Lower leg skin (tissue), 4 donors: ENCODE results near the gene TPSD1. TPM values are rescaled to one million over a fixed set of nuclear protein-coding genes. Genes with fewer than 3 reads are reported as not detected.
"Not testable (repeated sequence)": the region's sequence is repeated elsewhere in the genome, so short reads cannot be mapped to it uniquely, and the experiment has no call there.

ENCODE experiments used
- DNase-seq, 2 donors: peaks; one replicate each; pipeline ENCODE4 v3.0.0-alpha.2; 2019; ENCODE audit warnings: low spot score in 2 of 2
- H3K4me3 ChIP-seq: fragments of 200-600 bp; sonication (generic); 2 replicates; pipeline ENCODE4 v1.5.1; 2017; ENCODE audit warnings: mild to moderate bottlenecking, low read depth; ENCODE audit not compliant: poor library complexity, severe bottlenecking
- CTCF ChIP-seq, 3 donors: fragments of 450-650 bp; IDR thresholded peaks; one replicate each; pipeline ENCODE4 v1.5.1; 2016; ENCODE audit warnings: antibody characterized with exemption in 3 of 3, mild to moderate bottlenecking in 3 of 3, moderate library complexity in 2 of 3
- POLR2A ChIP-seq, 2 donors: fragments of 450-650 bp; IDR thresholded peaks; one replicate each; pipeline ENCODE4 v1.6.1; 2016 to 2017; ENCODE audit warnings: antibody characterized with exemption in 2 of 2, mild to moderate bottlenecking in 1 of 2, moderate library complexity in 1 of 2
- WGBS, 2 donors: methylation state at CpG; one replicate each; pipeline ENCODE4 v1.1.5; 2018; 5-methylcytosine and 5-hydroxymethylcytosine counted together
- intact Hi-C: fragments of 100-400 bp; cut with DNase I; formaldehyde crosslinking; loops from one replicate; pipeline ENCODE4 v1.15.0; 2023; ENCODE audit warnings: low total_unique reads
- total RNA-seq, 4 donors: library from RNA; depleted of rRNA; stranded (reverse); fragments of >200 nt; gene quantifications; one replicate each; pipeline ENCODE4 v1.1.0, GENCODE V29; 2016

TPSD1 gene
- total RNA-seq, 4 donors from 2014 or later, result 0.93 to 7.1 (median 2.4) TPM

DNA sequence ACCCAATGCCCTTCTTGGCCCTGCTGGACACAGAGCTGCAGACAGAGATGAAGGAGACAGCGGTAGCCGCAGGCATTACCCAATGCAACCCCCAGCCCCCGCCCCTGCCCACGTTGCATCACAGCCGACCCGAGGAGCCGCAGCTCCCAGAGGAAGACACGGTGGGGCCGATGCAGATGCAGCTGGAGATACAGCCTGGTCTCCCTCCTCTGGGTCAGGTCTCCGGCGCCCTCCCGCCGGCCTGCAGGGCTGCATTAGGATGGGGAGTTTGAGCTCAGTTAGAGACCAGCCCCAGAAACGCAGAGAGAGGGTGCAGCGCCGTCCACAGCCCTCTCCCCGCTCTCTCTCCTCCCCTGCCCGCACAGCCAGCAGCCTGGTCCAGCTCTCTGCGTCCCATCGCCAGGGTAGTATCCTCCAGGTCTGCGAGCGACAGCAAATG is 34.2 kb downstream of the TPSD1 start:
- H3K4me3 ChIP-seq, result no peak overlapping the region
- 18 to 20% methylated on average over 11 to 21 of the region's 22 CpGs for whole genome bisulfite sequencing, 2 donors
- DNase-seq, result no peak
- no peak for TF ChIP-seq POLR2A (IDR thresholded peaks at IDR 0.05)
- no peak for TF ChIP-seq CTCF (IDR thresholded peaks at IDR 0.05)
- intact Hi-C loops, result no loop called here

- TF ChIP-seq POLR2A (IDR thresholded peaks at IDR 0.05), result no peak
- no peak for TF ChIP-seq CTCF (IDR thresholded peaks at IDR 0.05)
These were observed 35.1 kb downstream of the TPSD1 start for GRCh38 chr16:1290860-1291575.

GRCh38 chr16:1291576-1291974 is 35.7 kb downstream of the TPSD1 start:
- DNase-seq, result no peak
- intact Hi-C loops, result no loop called here
- H3K4me3 ChIP-seq, result no peak overlapping the region
- WGBS, 2 donors, result 44 to 49% methylated on average over 17 of the region's 17 CpGs
- TF ChIP-seq CTCF (IDR thresholded peaks at IDR 0.05) (no peak), POLR2A (IDR thresholded peaks at IDR 0.05) (no peak)

More at GRCh38 chr16:1290860-1291575, 35.1 kb downstream of the TPSD1 start:
- no peak for DNase-seq
- no peak overlapping the region for H3K4me3 ChIP-seq
- 45 to 54% methylated on average over 28 to 29 of the region's 29 CpGs for WGBS, 2 donors
- intact Hi-C loops, result no loop called here

GRCh38 chr16:1292208-1292607 is 36.3 kb downstream of the TPSD1 start:
- H3K4me3 ChIP-seq, intact Hi-C loops, DNase-seq: not testable (repeated sequence)
- 74 to 81% methylated on average over 6 of the region's 6 CpGs for WGBS, 2 donors

DNA sequence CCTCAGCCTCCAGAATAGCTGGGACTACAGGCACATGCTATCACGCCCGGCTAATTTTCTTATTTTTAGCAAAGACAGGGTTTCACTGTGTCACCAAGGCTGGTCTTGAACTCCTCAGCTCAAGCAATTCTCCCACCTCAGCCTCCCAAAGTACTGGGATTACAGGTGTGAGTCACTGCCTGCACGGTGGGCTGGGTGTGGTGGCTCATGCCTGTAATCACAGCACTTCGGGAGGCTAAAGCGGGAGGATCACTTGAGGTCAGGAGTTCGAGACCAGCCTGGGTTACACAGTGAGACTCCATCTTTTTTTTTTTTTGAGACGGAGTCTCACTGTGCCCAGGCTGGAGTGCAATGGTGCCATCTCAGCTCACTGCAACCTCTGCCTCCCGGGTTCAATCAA is 36.9 kb downstream of the TPSD1 start:
- WGBS, 2 donors, result 69 to 72% methylated on average over 8 of the region's 8 CpGs
- DNase-seq, H3K4me3 ChIP-seq, intact Hi-C loops: not testable (repeated sequence)

DNA sequence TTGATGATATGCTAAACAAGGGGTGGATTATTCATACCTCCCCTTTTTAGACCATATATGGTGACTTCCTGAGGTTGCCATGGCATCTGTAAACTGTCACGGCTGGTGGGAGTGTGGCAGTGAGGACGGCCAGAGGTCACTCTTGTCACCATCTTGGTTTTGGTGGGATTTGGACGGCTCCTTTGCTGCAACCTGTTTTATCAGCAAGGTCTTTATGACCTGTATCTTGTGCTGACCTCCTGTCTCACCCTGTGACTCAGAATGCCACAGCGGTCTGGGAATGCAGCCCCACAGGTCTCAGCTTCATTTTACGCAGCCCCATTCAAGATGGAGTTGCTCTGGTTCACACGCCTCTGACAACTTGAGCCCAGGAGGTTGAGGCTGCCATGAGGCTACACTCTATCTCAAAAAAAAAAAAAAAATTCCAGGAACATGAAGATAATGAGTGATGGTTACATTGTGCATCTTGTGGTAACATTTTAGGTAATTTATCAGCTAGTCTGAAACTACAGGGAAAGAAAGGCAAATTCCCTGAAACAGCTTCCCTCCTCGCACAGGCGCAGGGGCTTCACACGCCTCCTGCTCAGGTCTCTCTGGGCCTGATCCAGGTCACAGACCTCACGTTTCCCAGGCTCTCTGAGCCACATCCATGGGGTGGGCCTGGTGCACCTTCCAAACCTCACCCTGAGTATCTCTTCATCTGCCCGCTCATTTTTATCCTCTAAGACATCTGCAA is 38.2 kb downstream of the TPSD1 start:
- no peak for DNase-seq
- 72 to 75% methylated on average over 11 of the region's 11 CpGs for WGBS, 2 donors
- no peak overlapping the region for H3K4me3 ChIP-seq
- intact Hi-C loops, result no loop called here
- TF ChIP-seq CTCF (IDR thresholded peaks at IDR 0.05) (no peak), POLR2A (IDR thresholded peaks at IDR 0.05) (no peak)
